Vagina (tissue), 2 donors: ENCODE results near the gene C1QTNF1. TPM values are rescaled to one million over a fixed set of nuclear protein-coding genes. Genes with fewer than 3 reads are reported as not detected.

Experiments
- DNase-seq, 2 donors: peaks; one replicate each; pipeline ENCODE4 v3.0.0-alpha.2; 2017; ENCODE audit errors: extremely low spot score in 2 of 2
- H3K27ac ChIP-seq: fragments of 200-600 bp; sonication (generic); one replicate; pipeline ENCODE4 v1.5.1; 2019
- H3K27me3 ChIP-seq: fragments of 200-600 bp; sonication (generic); one replicate; pipeline ENCODE4 v1.5.1; 2019
- H3K36me3 ChIP-seq, 2 donors: fragments of 200-600 bp; sonication (generic); one replicate each; pipeline ENCODE4 v1.5.1; 2017 to 2019
- H3K4me1 ChIP-seq: fragments of 200-600 bp; sonication (generic); one replicate; pipeline ENCODE4 v1.5.1; 2019
- H3K4me3 ChIP-seq, 2 donors: fragments of 200-600 bp; sonication (generic); 1 replicate in 1 of 2; 2 replicates in 1 of 2; pipeline ENCODE4 v1.5.1; 2016 to 2019
- H3K9me3 ChIP-seq: fragments of 200-600 bp; sonication (generic); one replicate; pipeline ENCODE4 v1.5.1; 2019
- POLR2A ChIP-seq, 2 donors: fragments of 450-650 bp; IDR thresholded peaks; one replicate each; pipeline ENCODE4 v1.6.1; 2017; ENCODE audit warnings: antibody characterized with exemption in 2 of 2, mild to moderate bottlenecking in 2 of 2, moderate library complexity in 2 of 2
- POLR2AphosphoS5 ChIP-seq, 2 donors: sonication (generic); formaldehyde crosslinking; IDR thresholded peaks; one replicate each; pipeline ENCODE4 v1.9.0; 2017; ENCODE audit warnings: antibody characterized with exemption in 2 of 2, mild to moderate bottlenecking in 2 of 2, low read depth in 1 of 2; ENCODE audit not compliant: insufficient read depth in 1 of 2
- intact Hi-C: fragments of 100-400 bp; cut with DNase I; formaldehyde crosslinking; loops from one replicate; pipeline ENCODE4 v1.15.1; 2023
- total RNA-seq: library from RNA; depleted of rRNA; stranded (reverse); fragments of >200 nt; gene quantifications from one replicate; pipeline ENCODE4 v1.2.3, GENCODE V29; 2016
- TF ChIP-seq, protein P1 (sequence below), 3 experiments: fragments of 450-650 bp in 2 of 3; fragments of 200-600 bp in 1 of 3; sonication (generic) in 1 of 3; IDR thresholded peaks; one replicate each; pipeline ENCODE4 v1.5.1; 2017 to 2019; ENCODE audit warnings: antibody characterized with exemption in 3 of 3, mild to moderate bottlenecking in 2 of 3, moderate library complexity in 2 of 3

The C1QTNF1 gene
- total RNA-seq, 1 donor from 2014 or later: 30.7 TPM

- H3K27ac ChIP-seq: no peak overlapping the region
- TF ChIP-seq, protein P1, sequence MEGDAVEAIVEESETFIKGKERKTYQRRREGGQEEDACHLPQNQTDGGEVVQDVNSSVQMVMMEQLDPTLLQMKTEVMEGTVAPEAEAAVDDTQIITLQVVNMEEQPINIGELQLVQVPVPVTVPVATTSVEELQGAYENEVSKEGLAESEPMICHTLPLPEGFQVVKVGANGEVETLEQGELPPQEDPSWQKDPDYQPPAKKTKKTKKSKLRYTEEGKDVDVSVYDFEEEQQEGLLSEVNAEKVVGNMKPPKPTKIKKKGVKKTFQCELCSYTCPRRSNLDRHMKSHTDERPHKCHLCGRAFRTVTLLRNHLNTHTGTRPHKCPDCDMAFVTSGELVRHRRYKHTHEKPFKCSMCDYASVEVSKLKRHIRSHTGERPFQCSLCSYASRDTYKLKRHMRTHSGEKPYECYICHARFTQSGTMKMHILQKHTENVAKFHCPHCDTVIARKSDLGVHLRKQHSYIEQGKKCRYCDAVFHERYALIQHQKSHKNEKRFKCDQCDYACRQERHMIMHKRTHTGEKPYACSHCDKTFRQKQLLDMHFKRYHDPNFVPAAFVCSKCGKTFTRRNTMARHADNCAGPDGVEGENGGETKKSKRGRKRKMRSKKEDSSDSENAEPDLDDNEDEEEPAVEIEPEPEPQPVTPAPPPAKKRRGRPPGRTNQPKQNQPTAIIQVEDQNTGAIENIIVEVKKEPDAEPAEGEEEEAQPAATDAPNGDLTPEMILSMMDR (IDR thresholded peaks at IDR 0.05): no peak
- TF ChIP-seq POLR2A (IDR thresholded peaks at IDR 0.05) (no peak), POLR2AphosphoS5 (IDR thresholded peaks at IDR 0.05; ENCODE audit: insufficient read depth in 1 of 2, low read depth in 1 of 2) (no peak)
- H3K27me3 ChIP-seq: no peaks in the 10 kb centered on the region
- no peak overlapping the region for H3K4me3 ChIP-seq
- H3K4me1 ChIP-seq: no peaks in the 10 kb centered on the region
- no peaks in the 10 kb centered on the region for H3K9me3 ChIP-seq
- H3K36me3 ChIP-seq: no peaks in the 10 kb centered on the region
- DNase-seq: no peak
- intact Hi-C loops: no loop called here
Observed at GRCh38 chr17:79055197-79055596, 31.2 kb downstream of the C1QTNF1 start.

GRCh38 chr17:79057737-79058385 lies 33.9 kb downstream of the C1QTNF1 start:
- intact Hi-C loops: no loop called here
- Histone ChIP-seq H3K27ac (no peak overlapping the region), H3K9me3 (no peaks in the 10 kb centered on the region), H3K36me3 (no peaks in the 10 kb centered on the region), H3K4me3 (no peak overlapping the region), H3K4me1 (no peaks in the 10 kb centered on the region), H3K27me3 (no peaks in the 10 kb centered on the region)
- no peak for DNase-seq
- TF ChIP-seq, protein P1 (IDR thresholded peaks at IDR 0.05): no peak
- TF ChIP-seq POLR2AphosphoS5 (IDR thresholded peaks at IDR 0.05; ENCODE audit: insufficient read depth in 1 of 2, low read depth in 1 of 2) (no peak), POLR2A (IDR thresholded peaks at IDR 0.05) (no peak)

- no peaks in the 10 kb centered on the region for H3K36me3 ChIP-seq
- intact Hi-C loops: no loop called here
- DNase-seq: no peak
- H3K27ac ChIP-seq: no peak overlapping the region
- H3K4me1 ChIP-seq: no peaks in the 10 kb centered on the region
- H3K27me3 ChIP-seq: no peaks in the 10 kb centered on the region
- TF ChIP-seq POLR2AphosphoS5 (IDR thresholded peaks at IDR 0.05; ENCODE audit: insufficient read depth in 1 of 2, low read depth in 1 of 2) (no peak), POLR2A (IDR thresholded peaks at IDR 0.05) (no peak)
- TF ChIP-seq, protein P1 (IDR thresholded peaks at IDR 0.05): no peak
- H3K9me3 ChIP-seq: no peaks in the 10 kb centered on the region
- H3K4me3 ChIP-seq: no peak overlapping the region
Observed at GRCh38 chr17:79062691-79063090, 38.7 kb downstream of the C1QTNF1 start.

GRCh38 chr17:79064026-79064425 lies 40.1 kb downstream of the C1QTNF1 start:
- intact Hi-C loops: no loop called here
- Histone ChIP-seq H3K27me3 (no peaks in the 10 kb centered on the region), H3K27ac (no peak overlapping the region), H3K36me3 (no peaks in the 10 kb centered on the region), H3K4me1 (no peaks in the 10 kb centered on the region), H3K4me3 (no peak overlapping the region), H3K9me3 (no peaks in the 10 kb centered on the region)
- DNase-seq: no peak
- TF ChIP-seq, protein P1 (IDR thresholded peaks at IDR 0.05): no peak
- no peak for TF ChIP-seq POLR2A (IDR thresholded peaks at IDR 0.05)
- no peak for TF ChIP-seq POLR2AphosphoS5 (IDR thresholded peaks at IDR 0.05; ENCODE audit: insufficient read depth in 1 of 2, low read depth in 1 of 2)

DNA sequence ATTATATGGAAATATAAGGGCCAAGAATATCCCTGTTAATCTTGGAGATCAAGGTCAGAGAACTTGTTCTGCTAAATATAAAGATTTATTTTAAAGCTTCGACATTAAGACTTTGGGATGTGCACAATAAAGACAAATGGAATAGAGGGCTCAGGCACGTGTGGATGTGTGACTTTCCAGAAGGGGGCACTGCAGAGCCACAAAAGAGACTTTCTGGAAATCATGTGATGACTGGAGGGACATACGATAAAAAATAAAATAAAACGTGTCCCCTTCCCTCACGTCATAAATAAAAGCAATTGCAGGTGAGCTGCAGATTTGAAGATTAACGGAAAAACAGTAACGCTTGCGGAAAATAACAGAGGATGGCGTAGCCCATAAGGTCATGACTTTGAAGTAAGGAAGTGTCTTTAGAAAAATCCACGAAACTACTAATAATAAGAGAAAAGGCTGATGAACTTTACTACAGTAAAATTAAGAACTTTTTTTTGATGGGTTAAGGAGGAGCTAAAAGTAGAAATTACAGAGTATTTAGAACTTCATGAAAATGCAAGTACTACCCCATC lies 41.2 kb downstream of the C1QTNF1 start:
- no peak overlapping the region for H3K4me3 ChIP-seq
- no peaks in the 10 kb centered on the region for H3K36me3 ChIP-seq
- TF ChIP-seq POLR2AphosphoS5 (IDR thresholded peaks at IDR 0.05; ENCODE audit: insufficient read depth in 1 of 2, low read depth in 1 of 2) (no peak), POLR2A (IDR thresholded peaks at IDR 0.05) (no peak)
- TF ChIP-seq, protein P1 (IDR thresholded peaks at IDR 0.05): peak in 1 of 3 experiments; percentile 61
- H3K27ac ChIP-seq: no peak overlapping the region
- H3K4me1 ChIP-seq: no peaks in the 10 kb centered on the region
- H3K9me3 ChIP-seq: no peaks in the 10 kb centered on the region
- intact Hi-C loops: no loop called here
- no peak for DNase-seq
- no peaks in the 10 kb centered on the region for H3K27me3 ChIP-seq
